ENCODE results near the gene MARK4. TPM values are rescaled to one million over a fixed set of nuclear protein-coding genes. Genes with fewer than 3 reads are reported as not detected.

MARK4 gene
- total RNA-seq, 1 donor from 2014 or later: 19.2 TPM

DNA sequence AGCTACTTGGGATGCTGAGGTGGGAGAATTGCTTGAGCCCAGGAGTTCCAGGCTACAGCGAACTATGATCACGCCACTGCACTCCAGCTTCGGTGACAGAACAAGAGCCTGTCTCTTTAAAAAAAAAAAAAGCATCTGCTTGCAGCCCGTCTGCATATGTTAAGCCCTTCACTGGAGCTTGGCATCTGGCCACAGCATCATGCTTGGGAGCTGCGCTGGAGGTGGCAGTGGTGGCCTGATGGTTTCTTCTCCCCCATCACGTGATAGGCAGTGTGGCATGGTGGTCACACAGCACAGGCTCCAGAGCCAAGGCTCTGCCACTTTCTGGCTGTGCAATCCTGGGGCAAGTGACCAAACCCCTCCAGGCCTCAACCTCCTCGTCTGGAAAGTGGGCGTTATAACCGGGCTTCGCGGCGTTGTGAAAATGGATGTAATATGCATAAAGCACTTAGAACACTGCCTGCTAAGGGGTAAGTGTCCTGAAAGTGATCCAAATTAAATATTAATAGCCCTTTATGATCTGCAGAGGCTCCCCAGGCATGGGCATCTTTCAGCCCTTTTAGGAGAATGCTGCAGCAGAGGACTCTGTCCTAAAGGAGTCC lies 24.4 kb downstream of the MARK4 start:
- no peak for DNase-seq

DNA sequence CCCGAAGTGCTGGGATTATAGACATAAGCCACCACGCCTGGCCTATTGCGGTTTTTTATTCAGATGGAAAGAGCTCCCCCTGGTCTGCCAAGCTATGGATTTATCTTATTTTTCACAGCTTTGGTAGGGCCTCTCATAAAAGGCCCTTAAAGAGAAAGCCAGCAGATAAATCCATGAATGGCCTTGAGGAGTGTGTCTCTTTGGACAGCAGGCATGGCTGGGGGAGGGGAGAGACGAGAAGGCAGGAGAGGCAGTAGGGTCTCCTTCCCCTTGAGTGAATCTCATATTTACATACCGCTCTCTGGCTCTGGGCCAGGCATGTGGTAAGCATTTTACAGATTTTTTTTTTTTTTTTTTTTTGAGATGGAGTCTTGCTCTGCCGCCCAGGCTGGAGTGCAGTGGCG lies 25.2 kb downstream of the MARK4 start:
- no peak for DNase-seq

DNA sequence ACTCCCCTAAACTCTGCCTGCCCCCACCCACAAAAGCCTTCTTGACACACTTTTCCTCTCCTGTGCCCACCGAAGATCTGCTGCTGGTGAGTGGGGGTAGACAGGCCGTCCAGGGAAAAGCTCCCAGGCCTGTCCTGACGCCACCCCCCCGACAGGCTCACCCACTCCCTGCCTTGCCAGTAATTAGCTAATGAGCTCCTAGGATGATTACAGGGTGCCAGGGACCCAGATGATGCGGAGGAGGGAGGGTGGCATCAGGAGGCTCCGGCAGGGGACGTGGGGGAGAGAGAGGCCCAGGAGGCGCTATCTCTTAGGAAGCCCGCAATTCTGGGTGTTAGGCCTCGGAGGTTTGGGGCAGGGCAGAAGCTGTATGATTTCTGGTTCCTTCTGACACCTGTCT lies 27.0 kb downstream of the MARK4 start:
- DNase-seq: no peak

DNA sequence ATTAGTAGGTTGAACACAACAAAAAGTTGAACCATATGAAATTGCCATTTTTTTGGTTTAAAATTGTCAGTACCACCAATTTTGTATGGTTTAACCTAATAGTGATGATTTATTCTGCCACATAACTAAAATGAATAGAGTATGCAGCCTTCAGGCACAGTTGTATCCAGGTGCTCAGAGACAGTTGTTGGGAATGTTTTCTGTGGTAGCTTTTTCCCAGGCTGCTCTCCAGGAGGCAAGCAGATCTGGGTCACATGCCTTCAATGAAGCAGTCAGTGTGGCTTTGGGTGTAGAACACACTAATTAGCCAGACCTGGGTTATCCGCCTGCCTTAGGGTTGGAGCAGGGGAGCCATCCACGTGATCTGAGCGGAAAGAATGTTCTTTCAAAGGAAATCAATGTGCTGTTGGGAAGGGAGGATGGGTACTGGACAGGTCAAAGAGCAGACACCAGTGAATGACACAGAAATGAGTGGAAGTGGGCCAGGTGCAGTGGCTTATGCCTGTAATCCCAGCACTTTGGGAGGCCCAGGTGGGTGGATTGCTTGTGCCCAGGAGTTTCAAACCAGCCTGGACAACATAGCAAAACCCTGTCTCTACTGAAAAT lies 28.6 kb downstream of the MARK4 start:
- DNase-seq: no peak

DNA sequence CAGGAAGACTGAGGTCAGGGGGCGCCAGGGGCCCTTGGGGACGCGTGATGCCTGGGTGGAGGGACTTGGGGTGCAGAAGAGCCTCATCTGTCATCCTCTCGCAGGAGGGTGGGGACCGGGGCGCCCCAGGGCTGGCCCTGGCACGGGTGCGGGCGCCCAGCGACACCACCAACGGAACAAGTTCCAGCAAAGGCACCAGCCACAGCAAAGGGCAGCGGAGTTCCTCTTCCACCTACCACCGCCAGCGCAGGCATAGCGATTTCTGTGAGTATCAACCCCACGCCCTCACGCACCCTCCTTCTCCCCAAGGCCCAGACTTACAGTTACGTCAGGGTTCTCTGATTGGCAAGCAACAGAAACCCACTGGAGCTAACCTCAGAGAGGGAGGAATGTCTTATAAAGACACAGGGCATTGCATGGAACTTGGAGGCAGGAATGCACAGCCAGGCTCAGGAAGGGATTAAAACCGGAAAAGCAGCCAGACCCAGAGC lies 29.4 kb downstream of the MARK4 start:
- DNase-seq: no peak

DNA sequence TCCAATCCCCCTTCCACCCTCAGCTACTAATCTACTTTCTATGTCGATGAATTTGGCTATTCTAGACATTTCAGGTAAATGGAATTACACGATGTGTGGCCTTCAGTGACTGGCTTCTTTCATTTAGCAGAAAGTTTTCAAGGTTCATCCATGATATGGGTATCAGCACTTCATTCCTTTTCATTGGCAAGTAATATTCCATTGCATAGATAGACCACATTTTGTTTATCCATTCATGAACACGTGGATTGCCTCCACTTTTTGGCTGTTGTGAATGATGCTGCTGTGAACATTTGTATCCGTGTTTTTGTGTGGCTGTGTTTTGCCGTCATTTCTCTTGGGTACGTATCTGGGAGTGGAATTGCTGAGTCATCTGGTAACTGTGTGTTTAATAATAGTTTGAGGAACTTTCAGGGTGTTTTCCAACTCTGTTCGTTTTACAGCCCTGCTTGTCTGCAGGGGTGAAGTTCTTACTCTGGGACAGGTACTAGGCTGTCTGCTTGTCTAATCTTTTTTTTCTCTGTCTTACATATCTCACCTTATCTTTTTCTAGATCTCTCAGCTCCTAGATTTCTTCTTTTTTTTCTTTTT lies 32.5 kb downstream of the MARK4 start:
- DNase-seq: no peak

DNA sequence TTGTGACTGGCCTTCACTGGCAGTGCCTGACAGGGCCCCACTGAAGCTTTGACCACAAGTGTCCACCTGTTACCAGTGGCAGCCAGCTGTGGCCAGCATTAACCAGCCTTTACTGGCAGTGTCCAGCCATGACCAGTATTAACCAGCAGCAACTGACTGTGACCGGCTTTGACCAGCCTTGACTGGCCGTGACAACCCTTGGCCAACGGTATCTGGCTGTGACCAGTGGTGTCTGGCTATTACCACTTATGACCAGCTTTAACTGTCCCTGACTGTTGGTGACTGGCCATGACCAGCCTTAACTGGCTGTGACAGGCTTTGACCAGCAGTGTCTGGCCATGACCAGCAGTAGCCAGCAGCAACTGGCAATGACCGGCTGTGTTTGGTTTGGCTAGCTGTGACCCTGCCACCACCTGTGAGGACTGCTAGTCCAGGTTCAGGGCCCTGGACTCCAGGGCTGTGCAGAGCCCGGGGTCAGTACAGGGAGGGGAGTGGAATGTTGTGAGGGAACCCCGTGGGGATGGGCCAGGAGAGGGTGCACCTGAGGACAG lies 39.4 kb downstream of the MARK4 start:
- DNase-seq: no peak

DNA sequence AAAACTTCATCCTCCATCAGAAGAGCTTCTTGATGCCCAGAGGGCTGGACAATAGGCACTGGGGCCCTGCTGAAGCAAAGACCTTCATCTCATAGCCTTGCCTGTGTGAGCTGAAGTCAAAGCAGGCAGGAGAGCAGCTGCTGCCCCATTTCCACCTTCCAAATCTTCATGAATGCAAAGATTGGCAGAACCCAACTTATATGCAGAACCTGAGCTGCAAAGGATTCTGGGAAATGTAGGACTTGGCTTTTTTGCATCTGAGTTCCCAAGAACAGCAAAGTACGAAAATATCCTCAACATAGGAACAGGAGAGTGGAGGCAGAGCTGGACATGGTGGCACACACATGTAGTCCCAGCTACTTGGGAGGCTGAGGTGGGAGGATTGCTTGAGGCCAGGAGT lies 40.8 kb downstream of the MARK4 start:
- no peak for DNase-seq

DNA sequence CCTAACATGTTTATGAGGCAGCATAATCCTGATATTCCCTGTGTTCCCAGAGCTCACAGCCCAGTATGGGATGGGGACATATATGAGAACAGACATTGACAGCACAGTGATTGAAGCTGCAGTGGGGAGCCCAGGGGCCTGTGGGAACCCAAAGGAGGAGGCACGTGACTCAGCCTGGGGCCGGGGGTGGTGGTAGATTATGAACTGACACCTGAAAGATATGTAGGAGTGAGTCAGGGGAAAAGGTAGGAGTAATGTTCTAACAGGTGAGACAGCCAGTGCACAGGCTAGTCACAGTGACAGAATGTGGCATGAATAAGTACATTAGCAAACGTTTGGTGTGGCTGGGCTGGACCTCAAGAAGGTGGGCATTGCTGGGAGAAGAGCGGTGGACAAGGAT lies 42.6 kb downstream of the MARK4 start:
- DNase-seq: no peak

DNA sequence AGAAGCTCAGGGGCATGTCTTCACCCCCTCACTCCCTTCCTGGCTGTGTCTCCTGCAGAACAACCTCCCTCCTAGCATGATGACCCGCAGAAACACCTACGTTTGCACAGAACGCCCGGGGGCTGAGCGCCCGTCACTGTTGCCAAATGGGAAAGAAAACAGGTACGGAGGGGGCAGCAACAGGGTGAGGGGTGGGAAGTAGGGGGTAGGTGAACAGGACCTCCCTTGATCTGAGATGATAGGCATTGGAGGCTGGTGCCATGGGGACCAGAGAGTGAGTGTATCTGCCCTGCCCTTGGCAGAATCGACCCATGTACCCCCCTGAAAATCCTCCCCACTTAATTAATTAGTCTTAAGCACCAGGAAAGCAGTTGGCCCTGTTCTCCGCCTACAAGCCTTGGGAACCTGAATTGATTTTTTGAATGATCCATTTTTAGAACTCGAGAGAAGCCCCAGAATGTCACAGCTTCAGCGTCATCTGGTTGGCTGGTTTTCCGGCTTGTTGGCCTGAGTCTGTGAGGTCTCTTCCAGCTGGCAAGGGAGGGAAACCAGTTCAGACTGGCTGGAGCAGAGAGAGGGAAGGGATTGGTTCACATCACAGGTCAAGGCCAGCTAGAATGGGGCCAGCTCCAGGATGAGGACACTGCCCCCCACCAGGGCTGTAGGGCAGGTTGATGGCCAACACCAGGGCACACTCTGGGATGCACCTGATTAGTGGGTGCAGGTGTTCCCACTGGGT lies 43.4 kb downstream of the MARK4 start:
- peak; percentile 16 for DNase-seq

DNA sequence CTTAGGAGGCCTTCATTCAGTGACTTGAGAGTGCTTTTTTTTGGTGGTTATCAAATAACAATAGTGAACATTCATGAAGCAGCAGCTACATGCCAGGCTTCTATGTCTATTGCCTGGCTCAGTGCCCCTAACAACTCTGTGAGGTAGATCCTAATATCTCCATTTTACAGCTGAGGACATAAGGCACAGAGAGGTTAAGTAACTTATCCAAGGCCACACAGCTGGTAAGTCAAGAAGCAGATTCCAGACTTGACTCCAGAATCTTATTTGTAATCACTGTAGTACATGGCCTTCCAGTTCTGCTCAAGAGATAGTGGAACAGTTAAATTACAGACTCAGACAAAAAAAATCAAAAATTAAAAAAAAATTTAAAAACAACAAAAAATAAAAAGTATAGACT lies 44.8 kb downstream of the MARK4 start:
- no peak for DNase-seq

DNA sequence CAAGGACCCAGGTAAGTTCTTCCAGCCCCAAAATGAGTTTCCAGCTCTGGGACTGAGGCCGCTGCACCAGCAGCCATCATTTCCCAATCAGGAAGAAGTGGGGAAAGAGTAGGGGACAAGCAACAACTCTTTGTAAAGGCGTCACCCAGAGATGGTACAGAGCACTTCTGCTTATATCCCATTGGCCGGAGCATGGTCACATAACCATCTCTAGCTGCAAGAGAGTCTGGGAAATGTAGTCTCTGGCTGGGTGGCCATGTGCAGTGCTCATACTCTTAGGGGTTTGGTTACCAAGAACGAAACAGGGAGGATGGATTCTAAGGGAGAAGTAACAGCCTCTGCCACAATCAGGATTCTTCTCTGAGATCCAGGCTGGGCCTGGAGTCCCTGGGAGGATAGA lies 45.3 kb downstream of the MARK4 start:
- no peak for DNase-seq

DNA sequence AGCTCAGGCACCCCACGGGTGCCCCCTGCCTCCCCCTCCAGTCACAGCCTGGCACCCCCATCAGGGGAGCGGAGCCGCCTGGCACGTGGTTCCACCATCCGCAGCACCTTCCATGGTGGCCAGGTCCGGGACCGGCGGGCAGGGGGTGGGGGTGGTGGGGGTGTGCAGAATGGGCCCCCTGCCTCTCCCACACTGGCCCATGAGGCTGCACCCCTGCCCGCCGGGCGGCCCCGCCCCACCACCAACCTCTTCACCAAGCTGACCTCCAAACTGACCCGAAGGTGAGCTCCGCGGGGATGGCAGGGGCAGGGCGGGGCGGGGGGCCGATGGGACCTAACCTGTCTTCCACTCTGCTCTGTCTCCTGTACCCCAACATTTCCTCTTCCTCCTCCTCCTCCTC lies 46.6 kb downstream of the MARK4 start:
- no peak for DNase-seq

DNA sequence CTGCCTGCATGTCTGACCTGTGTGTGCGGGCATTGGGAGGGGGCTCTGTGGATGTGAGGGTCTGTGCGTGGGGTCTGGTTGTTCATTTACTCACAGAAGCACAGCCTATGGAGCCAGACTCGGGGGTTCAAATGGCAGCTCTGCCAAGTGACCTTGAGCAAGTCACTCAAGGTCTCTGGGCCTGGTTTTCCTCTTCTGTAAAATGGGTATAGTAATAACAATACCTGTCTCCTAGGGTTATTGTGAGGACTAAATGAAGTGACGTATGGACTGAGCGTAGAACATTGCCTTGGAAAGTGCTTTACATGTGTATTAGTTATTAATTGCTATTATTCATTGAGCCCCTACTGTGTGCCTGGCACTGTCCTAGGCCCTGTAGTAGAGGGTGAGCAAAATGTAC lies 47.2 kb downstream of the MARK4 start:
- DNase-seq: no peak

DNA sequence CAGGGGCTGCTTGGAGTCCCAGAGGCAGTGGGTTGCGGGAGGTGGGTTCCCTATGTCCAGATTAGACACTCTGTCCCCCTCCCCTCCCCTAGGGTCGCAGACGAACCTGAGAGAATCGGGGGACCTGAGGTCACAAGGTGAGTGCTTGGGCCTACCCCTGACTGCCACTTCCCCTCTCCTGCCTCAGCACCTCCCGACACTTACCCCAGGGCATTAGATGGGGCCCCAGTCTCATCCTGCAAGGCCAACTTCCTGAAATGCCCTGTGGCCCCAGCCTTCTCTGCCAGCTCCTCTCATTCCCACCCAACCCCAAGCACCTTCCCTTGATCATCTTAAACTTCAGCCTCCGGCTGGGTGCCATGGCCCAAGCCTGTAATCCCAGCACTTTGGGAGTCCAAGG lies 48.6 kb downstream of the MARK4 start:
- DNase-seq: no peak

DNA sequence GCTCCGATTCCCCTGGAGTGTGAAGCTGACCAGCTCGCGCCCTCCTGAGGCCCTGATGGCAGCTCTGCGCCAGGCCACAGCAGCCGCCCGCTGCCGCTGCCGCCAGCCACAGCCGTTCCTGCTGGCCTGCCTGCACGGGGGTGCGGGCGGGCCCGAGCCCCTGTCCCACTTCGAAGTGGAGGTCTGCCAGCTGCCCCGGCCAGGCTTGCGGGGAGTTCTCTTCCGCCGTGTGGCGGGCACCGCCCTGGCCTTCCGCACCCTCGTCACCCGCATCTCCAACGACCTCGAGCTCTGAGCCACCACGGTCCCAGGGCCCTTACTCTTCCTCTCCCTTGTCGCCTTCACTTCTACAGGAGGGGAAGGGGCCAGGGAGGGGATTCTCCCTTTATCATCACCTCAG lies 51.3 kb downstream of the MARK4 start:
- DNase-seq: no peak

DNA sequence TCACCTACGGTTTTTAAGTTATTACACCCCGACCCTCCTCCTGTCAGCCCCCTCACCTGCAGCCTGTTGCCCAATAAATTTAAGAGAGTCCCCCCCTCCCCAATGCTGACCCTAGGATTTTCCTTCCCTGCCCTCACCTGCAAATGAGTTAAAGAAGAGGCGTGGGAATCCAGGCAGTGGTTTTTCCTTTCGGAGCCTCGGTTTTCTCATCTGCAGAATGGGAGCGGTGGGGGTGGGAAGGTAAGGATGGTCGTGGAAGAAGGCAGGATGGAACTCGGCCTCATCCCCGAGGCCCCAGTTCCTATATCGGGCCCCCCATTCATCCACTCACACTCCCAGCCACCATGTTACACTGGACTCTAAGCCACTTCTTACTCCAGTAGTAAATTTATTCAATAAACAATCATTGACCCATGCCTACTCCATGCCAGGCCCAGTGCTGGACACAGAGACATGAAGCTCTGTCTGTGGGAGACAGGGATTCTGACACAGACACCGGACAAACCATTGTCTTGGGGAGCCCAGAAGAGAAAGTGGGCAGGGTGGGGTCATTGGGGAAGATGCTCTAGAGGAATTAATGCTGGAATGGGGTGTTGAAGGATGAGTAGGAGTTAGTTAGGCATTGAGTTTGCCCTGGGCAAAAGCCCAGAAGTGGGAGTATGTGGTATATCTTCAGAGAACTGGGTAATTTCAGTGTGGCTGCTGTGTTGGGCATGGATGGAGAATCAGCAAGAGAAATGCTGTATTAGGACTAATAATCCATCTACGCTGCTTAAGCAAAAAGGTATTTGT lies 52.4 kb downstream of the MARK4 start:
- no peak for DNase-seq

DNA sequence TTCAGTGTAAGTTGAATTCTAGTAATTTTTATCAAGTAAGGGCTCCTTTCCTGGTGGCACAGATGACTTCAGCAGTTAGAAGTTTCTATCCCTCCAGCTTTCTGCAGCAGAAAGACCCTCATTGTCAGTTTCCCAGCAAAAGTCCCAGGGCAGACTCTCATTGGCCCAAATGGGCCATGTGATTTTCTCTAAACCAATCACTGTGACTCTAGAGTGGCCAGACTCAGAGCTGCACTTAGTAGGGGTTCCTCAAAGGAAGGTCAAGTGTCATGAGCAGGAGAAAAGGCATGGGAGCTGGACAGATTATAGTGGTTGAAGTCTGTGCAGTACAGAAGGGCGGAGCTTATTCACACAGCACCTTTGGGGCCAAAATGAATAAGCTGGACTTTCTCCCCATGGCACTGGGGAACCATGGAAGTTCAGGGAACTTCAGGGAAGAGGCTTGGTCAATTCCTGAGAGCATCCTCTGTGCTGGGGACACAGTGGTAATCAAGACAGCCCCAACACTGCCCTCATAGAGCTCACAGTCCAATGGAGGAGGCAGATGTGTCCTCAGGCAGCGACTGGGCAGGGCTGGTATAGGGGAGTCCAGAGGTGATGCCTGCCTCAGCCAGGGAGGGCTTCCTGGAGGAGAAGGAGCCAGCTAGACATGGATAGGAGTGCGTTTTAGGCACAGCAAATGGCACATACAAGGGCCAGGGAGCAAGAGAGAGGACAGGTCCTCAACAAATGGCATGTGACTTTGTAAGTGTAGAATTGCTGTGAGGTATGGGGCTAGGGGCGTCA lies 53.3 kb downstream of the MARK4 start:
- DNase-seq: no peak

DNA sequence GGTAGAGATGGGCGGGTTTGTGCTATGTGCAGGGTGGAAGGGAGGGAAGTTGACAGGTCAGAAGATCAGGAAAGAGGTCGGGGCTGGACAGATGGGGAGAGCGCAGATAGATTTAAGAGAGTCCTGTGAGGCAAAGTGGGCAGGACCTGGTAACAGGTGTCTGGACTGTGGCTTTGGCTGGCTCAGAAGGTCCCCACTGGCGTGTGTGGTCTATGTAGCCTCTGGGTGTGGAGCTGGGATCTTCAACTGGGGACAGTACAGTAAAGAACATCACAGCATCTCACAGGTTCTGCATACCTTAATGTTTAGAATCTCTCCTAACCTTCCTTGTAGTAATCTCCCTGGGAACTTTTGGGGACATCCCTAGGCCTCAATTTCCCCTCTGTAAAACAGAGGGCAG lies 53.9 kb downstream of the MARK4 start:
- no peak for DNase-seq

DNA sequence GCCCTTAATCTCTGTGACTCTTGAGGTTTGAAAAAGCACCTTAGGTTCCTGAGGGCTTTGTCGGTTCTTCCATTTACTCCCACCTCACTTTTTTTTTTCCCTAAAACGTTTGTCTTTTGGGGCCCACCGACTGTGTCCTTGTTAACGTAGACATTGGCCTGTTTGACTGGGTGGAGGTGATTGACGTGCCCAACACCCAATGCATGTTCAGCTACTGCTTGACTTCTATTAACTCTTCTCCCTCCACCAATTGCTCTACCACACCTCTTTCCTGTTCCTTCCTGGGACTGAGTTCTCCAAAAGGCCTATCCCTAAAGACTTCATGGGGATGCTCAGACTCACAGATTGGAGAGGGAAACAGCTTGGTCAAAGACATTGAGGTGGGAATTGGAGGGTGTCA lies 54.4 kb downstream of the MARK4 start:
- DNase-seq: no peak

DNA sequence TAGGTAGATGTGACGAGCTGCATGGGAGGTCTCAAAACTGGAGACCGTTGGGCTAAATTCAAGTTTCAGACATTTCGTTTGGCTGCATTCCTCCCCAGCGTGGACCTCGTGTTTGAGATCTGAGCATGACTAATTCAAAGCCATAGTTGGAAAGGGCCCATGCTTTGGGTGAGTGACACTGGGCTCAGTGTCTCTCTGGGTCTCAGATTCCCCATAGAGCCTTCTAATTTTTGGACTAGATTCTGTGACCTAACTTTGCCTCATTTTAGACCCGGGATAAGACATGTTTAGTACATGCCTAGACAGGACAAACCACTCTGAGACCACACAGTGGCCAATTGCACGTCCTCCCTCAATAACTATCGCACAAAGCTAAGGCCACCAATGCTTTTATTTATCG lies 55.0 kb downstream of the MARK4 start:
- DNase-seq: no peak
